SK-N-SH (cell line): Measurements from ENCODE around the gene MEG3.

ENCODE experiments used
- CTCF ChIP-seq: fragments of 200-600 bp; sonication (generic); IDR thresholded peaks from 2 replicates; pipeline ENCODE4 v1.6.1; 2017; ENCODE audit warnings: antibody characterized with exemption, mild to moderate bottlenecking, moderate library complexity
- EZH2phosphoT487 ChIP-seq: fragments of 200-600 bp; sonication (generic); IDR thresholded peaks from 2 replicates; pipeline ENCODE4 v1.6.1; 2017; ENCODE audit warnings: low read depth, mixed run types, mild to moderate bottlenecking, antibody characterized with exemption, moderate library complexity, borderline replicate concordance
- FOXJ3 ChIP-seq: sonication (generic); formaldehyde crosslinking; IDR thresholded peaks from 2 replicates; pipeline ENCODE4 v1.5.1; 2020; ENCODE audit warnings: mild to moderate bottlenecking, missing genetic modification reagents
- IRF3 ChIP-seq: fragments of 150-350 bp; IDR thresholded peaks from 2 replicates; pipeline ENCODE4 v1.6.1; 2016; ENCODE audit warnings: mild to moderate bottlenecking, low read depth, low read length
- MXI1 ChIP-seq: IDR thresholded peaks from 2 replicates; pipeline ENCODE4 v1.6.1; 2012; ENCODE audit warnings: mild to moderate bottlenecking, low read depth, low read length, improper control_type of control experiment
- POLR2AphosphoS5 ChIP-seq: IDR thresholded peaks from 2 replicates; pipeline ENCODE4 v1.6.1; 2012; ENCODE audit warnings: low read depth, low read length
- RAD21 ChIP-seq: IDR thresholded peaks from 2 replicates; pipeline ENCODE4 v1.6.1; 2012; ENCODE audit warnings: mild to moderate bottlenecking, low read length
- REST ChIP-seq: IDR thresholded peaks from 2 replicates; pipeline ENCODE4 v1.6.1; 2012; ENCODE audit warnings: mild to moderate bottlenecking, low read depth, low read length, moderate library complexity
- RFX5 ChIP-seq: IDR thresholded peaks from 2 replicates; pipeline ENCODE4 v1.6.1; 2012; ENCODE audit warnings: mild to moderate bottlenecking, improper control_type of control experiment, low read length

GRCh38 chr14:100826391-100827100, 628 bp downstream of the MEG3 start:
- TF ChIP-seq CTCF (no peak), EZH2phosphoT487 (no peak), REST (no peak), IRF3 (no peak), FOXJ3 (no peak), RFX5 (no peak), MXI1 (no peak), POLR2AphosphoS5 (no peak), RAD21 (no peak)
